Esophagus (tissue), 2 donors: ENCODE data around the gene E2F2. TPM values are rescaled to one million over a fixed set of nuclear protein-coding genes. Genes with fewer than 3 reads are reported as not detected.
"Not testable (repeated sequence)": the region's sequence is repeated elsewhere in the genome, so short reads cannot be mapped to it uniquely, and the experiment has no call there.

Experiments
- H3K27ac ChIP-seq, 2 donors: one replicate each; pipeline ENCODE4 v1.5.1; 2013; ENCODE audit warnings: low read depth in 2 of 2, mild to moderate bottlenecking in 2 of 2, inconsistent platforms in 1 of 2, low read length in 1 of 2, moderate library complexity in 1 of 2
- H3K27me3 ChIP-seq, 2 donors: one replicate each; pipeline ENCODE4 v1.6.1; 2013; ENCODE audit warnings: low read length in 2 of 2, control low read depth in 1 of 2, mild to moderate bottlenecking in 1 of 2; ENCODE audit not compliant: insufficient read depth in 2 of 2, control insufficient read depth in 1 of 2
- H3K36me3 ChIP-seq, 2 donors: one replicate each; pipeline ENCODE4 v1.6.1; 2013; ENCODE audit warnings: low read length in 1 of 2; ENCODE audit not compliant: control insufficient read depth in 2 of 2, insufficient read depth in 2 of 2
- H3K4me1 ChIP-seq, 2 donors: one replicate each; pipeline ENCODE4 v1.6.1; 2013; ENCODE audit warnings: low read length in 1 of 2; ENCODE audit not compliant: control insufficient read depth in 2 of 2, insufficient read depth in 2 of 2
- H3K4me3 ChIP-seq, 2 donors: one replicate each; pipeline ENCODE4 v1.5.1; 2013; ENCODE audit warnings: low read length in 2 of 2, mild to moderate bottlenecking in 2 of 2, low read depth in 1 of 2, moderate library complexity in 1 of 2
- H3K9me3 ChIP-seq, 2 donors: one replicate each; pipeline ENCODE4 v1.6.1; 2013; ENCODE audit warnings: mild to moderate bottlenecking in 2 of 2, low read depth in 1 of 2, low read length in 1 of 2, moderate library complexity in 1 of 2; ENCODE audit not compliant: control insufficient read depth in 2 of 2, insufficient read depth in 1 of 2
- WGBS, 2 donors: extraction: QIAGEN DNeasy Blood & Tissue Kit; methylation state at CpG; one replicate each; pipeline ENCODE4 v1.1.7; 2013; 5-methylcytosine and 5-hydroxymethylcytosine counted together
- polyA plus RNA-seq, 2 donors: library from polyadenylated mRNA; stranded (reverse); fragments of 200-250 nt; gene quantifications; one replicate each; pipeline ENCODE4 v1.2.3, GENCODE V29; 2013
- donor health status: healthy with polysubstance abuse.
- donor health status: Bipolar disorder and iron deficiency.

Gene E2F2
- polyA plus RNA-seq, 2 donors = 5.4 to 7.4 TPM

GRCh38 chr1:23506376-23507107 is 24.5 kb downstream of the E2F2 start:
- 79 to 85% methylated on average over 13 of the region's 13 CpGs for WGBS, 2 donors
- no peaks in the 10 kb centered on the region for H3K27me3 ChIP-seq
- no peak overlapping the region for H3K27ac ChIP-seq
- no peaks in the 10 kb centered on the region for H3K4me1 ChIP-seq
- no peak overlapping the region for H3K4me3 ChIP-seq
- peaks cover 2 to 9% of the 10 kb centered on the region in 2 donors for H3K36me3 ChIP-seq
- H3K9me3 ChIP-seq = no peaks in the 10 kb centered on the region

GRCh38 chr1:23505851-23506250 is 25.2 kb downstream of the E2F2 start:
- 95 to 96% methylated on average over 6 of the region's 6 CpGs for WGBS, 2 donors
- Histone ChIP-seq H3K9me3 (no peaks in the 10 kb centered on the region), H3K4me3 (no peak overlapping the region), H3K36me3 (peaks cover 2 to 9% of the 10 kb centered on the region in 2 donors), H3K4me1 (no peaks in the 10 kb centered on the region), H3K27me3 (no peaks in the 10 kb centered on the region), H3K27ac (no peak overlapping the region)

GRCh38 chr1:23504156-23504555 is 26.9 kb downstream of the E2F2 start:
- H3K36me3 ChIP-seq, H3K4me1 ChIP-seq: not testable (repeated sequence)
- WGBS, 2 donors = 81 to 89% methylated on average over 10 to 23 of the region's 24 CpGs

GRCh38 chr1:23502951-23503350 is 28.1 kb downstream of the E2F2 start:
- H3K4me3 ChIP-seq = no peak overlapping the region
- no peaks in the 10 kb centered on the region for H3K27me3 ChIP-seq
- H3K27ac ChIP-seq = no peak overlapping the region
- 54 to 81% methylated on average over 2 to 6 of the region's 6 CpGs for WGBS, 2 donors
- peaks cover 0 to 3% of the 10 kb centered on the region in 2 donors for H3K36me3 ChIP-seq
- no peaks in the 10 kb centered on the region for H3K9me3 ChIP-seq
- H3K4me1 ChIP-seq = no peaks in the 10 kb centered on the region

More at GRCh38 chr1:23504156-23504555, 26.9 kb downstream of the E2F2 start:
- not testable (repeated sequence) for H3K9me3 ChIP-seq, H3K27me3 ChIP-seq, H3K27ac ChIP-seq, H3K4me3 ChIP-seq

- no peak overlapping the region for H3K4me3 ChIP-seq
- no peaks in the 10 kb centered on the region for H3K36me3 ChIP-seq
- no peaks in the 10 kb centered on the region for H3K4me1 ChIP-seq
- no peak overlapping the region for H3K27ac ChIP-seq
- no peaks in the 10 kb centered on the region for H3K9me3 ChIP-seq
- WGBS, 2 donors = 38 to 52% methylated on average over 2 of the region's 2 CpGs
- H3K27me3 ChIP-seq = no peaks in the 10 kb centered on the region
Measured at GRCh38 chr1:23500466-23500865, 30.6 kb downstream of the E2F2 start.

GRCh38 chr1:23497777-23498439 is 33.1 kb downstream of the E2F2 start:
- H3K27ac ChIP-seq = no peak overlapping the region
- no peaks in the 10 kb centered on the region for H3K9me3 ChIP-seq
- no peak overlapping the region for H3K4me3 ChIP-seq
- H3K27me3 ChIP-seq = no peaks in the 10 kb centered on the region
- WGBS, 2 donors = 82 to 84% methylated on average over 3 of the region's 3 CpGs
- H3K4me1 ChIP-seq = no peaks in the 10 kb centered on the region
- no peaks in the 10 kb centered on the region for H3K36me3 ChIP-seq

GRCh38 chr1:23496490-23497181 is 34.4 kb downstream of the E2F2 start:
- 65 to 67% methylated on average over 5 to 7 of the region's 7 CpGs for WGBS, 2 donors
- Histone ChIP-seq H3K9me3 (no peaks in the 10 kb centered on the region), H3K27me3 (no peaks in the 10 kb centered on the region), H3K4me3 (no peak overlapping the region), H3K27ac (no peak overlapping the region), H3K4me1 (no peaks in the 10 kb centered on the region), H3K36me3 (no peaks in the 10 kb centered on the region)

- not testable (repeated sequence) for H3K4me3 ChIP-seq, H3K27me3 ChIP-seq, H3K9me3 ChIP-seq, H3K27ac ChIP-seq, H3K36me3 ChIP-seq, H3K4me1 ChIP-seq
- 78 to 86% methylated on average over 6 of the region's 6 CpGs for WGBS, 2 donors
Measured at GRCh38 chr1:23494836-23495235, 36.2 kb downstream of the E2F2 start.

- H3K9me3 ChIP-seq, H3K27me3 ChIP-seq, H3K36me3 ChIP-seq, H3K4me1 ChIP-seq, H3K4me3 ChIP-seq, H3K27ac ChIP-seq: not testable (repeated sequence)
- WGBS, 2 donors = 91% methylated on average over 6 of the region's 6 CpGs
Measured at GRCh38 chr1:23492776-23493175, 38.3 kb downstream of the E2F2 start.
